Right renal cortex interstitium (tissue), 3 donors: ENCODE results near the gene CLSTN2. TPM values are rescaled to one million over a fixed set of nuclear protein-coding genes. Genes with fewer than 3 reads are reported as not detected.
A peak's percentile ranks its signal among the peaks of the same experiment; 100 is the strongest.

Experiments used
- DNase-seq, 3 donors: peaks; one replicate each; pipeline ENCODE4 v3.0.0-alpha.2; 2013; ENCODE audit warnings: low read depth in 3 of 3, low spot score in 2 of 3
- polyA plus RNA-seq, 3 donors: library from polyadenylated mRNA; unstranded; fragments of 120-200 nt; gene quantifications; one replicate each; pipeline ENCODE4 v1.2.1, GENCODE V29; 2013; ENCODE audit not compliant: insufficient read length in 3 of 3

CLSTN2 gene
- polyA plus RNA-seq, 3 donors = 1.5 to 1.9 (median 1.5) TPM

GRCh38 chr3:140360332-140360731, 425.3 kb downstream of the CLSTN2 start:
- no peak for DNase-seq

GRCh38 chr3:140363801-140364200, 428.8 kb downstream of the CLSTN2 start:
- DNase-seq = no peak

- no peak for DNase-seq
These were observed 431.1 kb downstream of the CLSTN2 start for GRCh38 chr3:140365872-140366697.

GRCh38 chr3:140368223-140368811, 433.3 kb downstream of the CLSTN2 start:
- DNase-seq = no peak

- no peak for DNase-seq
These were observed 435.7 kb downstream of the CLSTN2 start for GRCh38 chr3:140370686-140371085.

- DNase-seq = no peak
These were observed 438.2 kb downstream of the CLSTN2 start for GRCh38 chr3:140373234-140373633.

GRCh38 chr3:140375002-140375401, 440.0 kb downstream of the CLSTN2 start:
- no peak for DNase-seq

GRCh38 chr3:140376136-140376889, 441.3 kb downstream of the CLSTN2 start:
- no peak for DNase-seq

- no peak for DNase-seq
These were observed 442.7 kb downstream of the CLSTN2 start for GRCh38 chr3:140377644-140378043.

- no peak for DNase-seq
These were observed 443.8 kb downstream of the CLSTN2 start for GRCh38 chr3:140378571-140379340.

GRCh38 chr3:140384028-140384771, 449.2 kb downstream of the CLSTN2 start:
- no peak for DNase-seq

GRCh38 chr3:140384876-140385275, 449.9 kb downstream of the CLSTN2 start:
- DNase-seq = no peak

GRCh38 chr3:140386357-140387100, 451.5 kb downstream of the CLSTN2 start:
- peak; percentile 40 to 47 (median 45) for DNase-seq

GRCh38 chr3:140387244-140387643, 452.3 kb downstream of the CLSTN2 start:
- no peak for DNase-seq

GRCh38 chr3:140388202-140388922, 453.4 kb downstream of the CLSTN2 start:
- DNase-seq = no peak

- DNase-seq = no peak
These were observed 456.1 kb downstream of the CLSTN2 start for GRCh38 chr3:140391061-140391460.

GRCh38 chr3:140394488-140395133, 459.6 kb downstream of the CLSTN2 start:
- DNase-seq = no peak
